Smooth muscle cell of the brain vasculature (primary cell): ENCODE results near the gene RAB27A.
"Not testable (repeated sequence)": the region's sequence is repeated elsewhere in the genome, so short reads cannot be mapped to it uniquely, and the experiment has no call there.

ENCODE experiments used
- DNase-seq: peaks from one replicate; pipeline ENCODE4 v3.0.0-alpha.2; 2012; ENCODE audit warnings: low read depth, low spot score

RAB27A gene

GRCh38 chr15:55281517-55282228 lies 7.9 kb downstream of the RAB27A start:
- DNase-seq = no peak

- not testable (repeated sequence) for DNase-seq
Observed at GRCh38 chr15:55280589-55280988, 9.0 kb downstream of the RAB27A start.

GRCh38 chr15:55279746-55280351 lies 9.8 kb downstream of the RAB27A start:
- DNase-seq = peak; percentile 54

- no peak for DNase-seq
Observed at GRCh38 chr15:55279100-55279745, 10.4 kb downstream of the RAB27A start.

GRCh38 chr15:55277715-55278114 lies 11.9 kb downstream of the RAB27A start:
- DNase-seq = no peak

- DNase-seq = no peak
Observed at GRCh38 chr15:55277116-55277564, 12.5 kb downstream of the RAB27A start.

GRCh38 chr15:55276324-55276723 lies 13.3 kb downstream of the RAB27A start:
- no peak for DNase-seq

GRCh38 chr15:55270291-55270690 lies 19.3 kb downstream of the RAB27A start:
- DNase-seq = no peak

GRCh38 chr15:55268176-55268695 lies 21.4 kb downstream of the RAB27A start:
- no peak for DNase-seq

- no peak for DNase-seq
Observed at GRCh38 chr15:55267401-55268175, 22.0 kb downstream of the RAB27A start.

- DNase-seq = no peak
Observed at GRCh38 chr15:55266547-55266946, 23.1 kb downstream of the RAB27A start.

GRCh38 chr15:55260562-55261131 lies 29.0 kb downstream of the RAB27A start:
- no peak for DNase-seq

GRCh38 chr15:55257938-55258337 lies 31.7 kb downstream of the RAB27A start:
- DNase-seq = no peak

- peak; percentile 17 for DNase-seq
Observed at GRCh38 chr15:55257012-55257670, 32.5 kb downstream of the RAB27A start.

- DNase-seq = no peak
Observed at GRCh38 chr15:55256281-55257011, 33.2 kb downstream of the RAB27A start.

GRCh38 chr15:55255714-55256113 lies 33.9 kb downstream of the RAB27A start:
- DNase-seq = no peak

- no peak for DNase-seq
Observed at GRCh38 chr15:55254916-55255679, 34.5 kb downstream of the RAB27A start.

- no peak for DNase-seq
Observed at GRCh38 chr15:55253580-55253979, 36.0 kb downstream of the RAB27A start.

GRCh38 chr15:55252201-55252600 lies 37.4 kb downstream of the RAB27A start:
- DNase-seq = not testable (repeated sequence)
